Mammary epithelial cell (primary cell): ENCODE data around the gene CHMP5.

Source experiments
- EZH2 ChIP-seq: IDR thresholded peaks from 2 replicates; pipeline ENCODE4 v1.6.1; 2012; ENCODE audit warnings: low read length, inconsistent platforms, borderline replicate concordance
- TF ChIP-seq, protein P1 (sequence below), 2 donors: IDR thresholded peaks in 1 of 2; conservative IDR thresholded peaks in 1 of 2; 2 replicates each; pipeline ENCODE4 v1.5.1; 2011 to 2012; ENCODE audit warnings: inconsistent platforms in 2 of 2, low read length in 2 of 2, mild to moderate bottlenecking in 2 of 2, control low read depth in 1 of 2, low read depth in 1 of 2; ENCODE audit not compliant: insufficient read depth in 1 of 2; ENCODE audit errors: extremely low read depth in 1 of 2

- TF ChIP-seq, protein P1, sequence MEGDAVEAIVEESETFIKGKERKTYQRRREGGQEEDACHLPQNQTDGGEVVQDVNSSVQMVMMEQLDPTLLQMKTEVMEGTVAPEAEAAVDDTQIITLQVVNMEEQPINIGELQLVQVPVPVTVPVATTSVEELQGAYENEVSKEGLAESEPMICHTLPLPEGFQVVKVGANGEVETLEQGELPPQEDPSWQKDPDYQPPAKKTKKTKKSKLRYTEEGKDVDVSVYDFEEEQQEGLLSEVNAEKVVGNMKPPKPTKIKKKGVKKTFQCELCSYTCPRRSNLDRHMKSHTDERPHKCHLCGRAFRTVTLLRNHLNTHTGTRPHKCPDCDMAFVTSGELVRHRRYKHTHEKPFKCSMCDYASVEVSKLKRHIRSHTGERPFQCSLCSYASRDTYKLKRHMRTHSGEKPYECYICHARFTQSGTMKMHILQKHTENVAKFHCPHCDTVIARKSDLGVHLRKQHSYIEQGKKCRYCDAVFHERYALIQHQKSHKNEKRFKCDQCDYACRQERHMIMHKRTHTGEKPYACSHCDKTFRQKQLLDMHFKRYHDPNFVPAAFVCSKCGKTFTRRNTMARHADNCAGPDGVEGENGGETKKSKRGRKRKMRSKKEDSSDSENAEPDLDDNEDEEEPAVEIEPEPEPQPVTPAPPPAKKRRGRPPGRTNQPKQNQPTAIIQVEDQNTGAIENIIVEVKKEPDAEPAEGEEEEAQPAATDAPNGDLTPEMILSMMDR (conservative IDR thresholded peaks at IDR 0.05 in 1 of 2, IDR thresholded peaks at IDR 0.05 in 1 of 2; ENCODE audit: extremely low read depth in 1 of 2, insufficient read depth in 1 of 2, low read depth in 1 of 2, low read length in 2 of 2) = no peak
- no peak for TF ChIP-seq EZH2
These were observed 2.4 kb downstream of the CHMP5 start for GRCh38 chr9:33267151-33267767.
